ENCODE data around the gene DCAF4L1. TPM values are rescaled to one million over a fixed set of nuclear protein-coding genes. Genes with fewer than 3 reads are reported as not detected.

DCAF4L1 gene
- total and polyA plus RNA-seq, 2 experiments from 2014 or later, result 0.07 to 0.21 TPM

- Histone ChIP-seq H3K4me3 (peak overlapping the region; percentile 92), H3K36me3 (no peaks in the 10 kb centered on the region), H3K4me1 (ENCODE audit: low read depth) (peaks cover 17% of the 10 kb centered on the region), H3K9me3 (ENCODE audit: low read depth) (no peaks in the 10 kb centered on the region), H3K27ac (peak overlapping the region; percentile 66), H3K27me3 (no peaks in the 10 kb centered on the region)
- no peak for TF ChIP-seq CTCF (IDR thresholded peaks at IDR 0.05; ENCODE audit: low read depth, low read length)
- DNase-seq (ENCODE audit: low read depth in 1 of 2, low spot score in 1 of 2), result peak in 1 of 2 donors; percentile 6
Measured at GRCh38 chr4:41989994-41990364, 8.4 kb downstream of the DCAF4L1 start.

GRCh38 chr4:41990365-41991111 lies 9.0 kb downstream of the DCAF4L1 start, which contains the start of gene SLC30A9:
TSS of gene SLC30A9 (plus strand) at chr4:41990530. CDS start at chr4:41990652, 122 bp downstream.
- H3K27me3 ChIP-seq, result no peaks in the 10 kb centered on the region
- peaks cover 17% of the 10 kb centered on the region for H3K4me1 ChIP-seq (ENCODE audit: low read depth)
- no peaks in the 10 kb centered on the region for H3K9me3 ChIP-seq (ENCODE audit: low read depth)
- TF ChIP-seq CTCF (IDR thresholded peaks at IDR 0.05; ENCODE audit: low read depth, low read length), result peak; percentile 30
- peak within 1 kb of the TSS; percentile 78 for H3K27ac ChIP-seq
- DNase-seq (ENCODE audit: low read depth in 1 of 2, low spot score in 1 of 2), result peak; percentile 95 to 96
- H3K4me3 ChIP-seq, result peak within 1 kb of the TSS; percentile 92
- H3K36me3 ChIP-seq, result no peaks in the 10 kb centered on the region

- H3K27ac ChIP-seq, result no peak overlapping the region
- H3K4me1 ChIP-seq (ENCODE audit: low read depth), result peaks cover 17% of the 10 kb centered on the region
- peak overlapping the region; percentile 92 for H3K4me3 ChIP-seq
- no peaks in the 10 kb centered on the region for H3K36me3 ChIP-seq
- H3K27me3 ChIP-seq, result no peaks in the 10 kb centered on the region
- H3K9me3 ChIP-seq (ENCODE audit: low read depth), result no peaks in the 10 kb centered on the region
- TF ChIP-seq CTCF (IDR thresholded peaks at IDR 0.05; ENCODE audit: low read depth, low read length), result no peak
- DNase-seq (ENCODE audit: low read depth in 1 of 2, low spot score in 1 of 2), result peak in 1 of 2 donors; percentile 4
Measured at GRCh38 chr4:41991916-41992767, 10.6 kb downstream of the DCAF4L1 start.

DNA sequence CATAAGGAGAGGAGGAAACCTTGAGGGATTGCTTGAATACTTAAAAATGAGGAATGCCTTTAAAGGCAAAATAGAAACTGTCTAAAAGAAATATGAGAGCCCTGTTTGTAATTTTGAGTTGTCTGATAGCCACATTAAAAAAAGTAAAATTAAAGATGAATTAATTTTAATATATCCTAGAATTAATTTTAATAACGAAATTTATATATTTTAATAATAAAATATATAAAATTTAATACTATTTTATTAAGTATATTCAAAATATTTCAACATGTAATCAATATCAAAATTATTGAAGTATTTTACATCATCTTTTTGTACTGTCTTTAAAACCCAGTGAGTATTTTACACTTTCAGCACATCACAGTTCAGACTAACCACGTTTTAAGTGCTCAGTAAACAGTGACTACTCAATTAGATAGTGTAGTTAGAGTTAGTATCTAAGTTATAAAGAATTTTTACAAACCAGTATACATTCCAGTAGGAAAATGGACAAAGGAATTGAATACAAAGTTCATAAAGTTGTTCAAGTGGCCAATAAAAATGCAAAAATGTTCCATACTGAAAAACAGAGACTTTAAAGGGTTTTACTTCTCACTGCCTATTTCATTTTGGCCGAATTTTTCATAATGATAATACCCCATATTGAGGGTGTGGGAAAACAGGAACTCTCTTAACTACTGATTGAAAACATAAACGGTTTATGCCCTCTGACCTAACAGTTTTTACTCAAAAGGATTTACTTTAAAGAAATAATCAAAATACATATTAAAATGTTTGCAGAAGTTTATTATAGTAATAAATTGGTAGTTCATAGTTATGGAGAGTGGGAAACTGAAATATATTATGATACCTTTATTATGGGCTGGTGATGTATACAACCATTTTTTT lies 11.7 kb downstream of the DCAF4L1 start:
- no peak for TF ChIP-seq CTCF (IDR thresholded peaks at IDR 0.05; ENCODE audit: low read depth, low read length)
- Histone ChIP-seq H3K27me3 (no peaks in the 10 kb centered on the region), H3K4me3 (no peak overlapping the region), H3K36me3 (no peaks in the 10 kb centered on the region), H3K27ac (no peak overlapping the region), H3K9me3 (ENCODE audit: low read depth) (no peaks in the 10 kb centered on the region), H3K4me1 (ENCODE audit: low read depth) (peaks cover 23% of the 10 kb centered on the region)
- DNase-seq (ENCODE audit: low read depth in 1 of 2, low spot score in 1 of 2), result no peak

- Histone ChIP-seq H3K27ac (no peak overlapping the region), H3K9me3 (ENCODE audit: low read depth) (no peaks in the 10 kb centered on the region), H3K4me1 (ENCODE audit: low read depth) (peaks cover 25% of the 10 kb centered on the region), H3K27me3 (no peaks in the 10 kb centered on the region), H3K4me3 (no peak overlapping the region), H3K36me3 (no peaks in the 10 kb centered on the region)
- no peak for TF ChIP-seq CTCF (IDR thresholded peaks at IDR 0.05; ENCODE audit: low read depth, low read length)
- no peak for DNase-seq (ENCODE audit: low read depth in 1 of 2, low spot score in 1 of 2)
Measured at GRCh38 chr4:41994461-41994985, 13.0 kb downstream of the DCAF4L1 start.

Data from cardiac muscle cell (in vitro differentiated cells and primary cell).